ENCODE results near the gene ZGRF1.
A peak's percentile ranks its signal among the peaks of the same experiment; 100 is the strongest.

Gene ZGRF1

DNA sequence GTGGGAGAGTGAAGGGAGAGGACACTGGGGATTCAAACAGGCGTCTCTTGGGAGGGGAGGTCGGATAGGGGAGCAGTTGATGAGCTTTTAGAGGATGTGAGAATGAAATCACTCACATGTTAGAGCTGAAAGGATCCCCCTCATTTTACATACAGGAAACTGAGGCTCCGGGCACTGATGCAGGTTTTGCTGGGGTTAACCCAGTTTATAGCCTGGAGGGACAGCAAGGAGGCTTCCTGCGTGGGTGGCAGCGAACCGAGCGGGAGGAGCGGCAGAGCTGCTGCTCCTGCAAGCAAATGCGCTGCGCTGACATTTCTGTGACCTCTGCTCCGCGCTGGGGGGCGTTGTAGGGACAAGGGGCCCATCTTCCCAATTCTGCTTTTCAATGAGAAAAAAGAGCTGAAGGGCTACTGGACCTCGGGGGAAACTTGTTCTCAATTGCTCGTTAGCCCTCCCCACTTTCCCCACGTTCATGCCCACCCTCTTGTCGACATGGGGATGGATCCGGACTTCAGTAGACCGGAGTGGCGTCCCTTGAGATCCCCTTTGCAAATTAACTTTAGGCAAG lies 119.6 kb downstream of the ZGRF1 start:
- peak overlapping the region; percentile 38 for H3K27ac Mint-ChIP-seq
- H3K4me1 Mint-ChIP-seq (ENCODE audit: low read depth), result peaks cover 55% of the 10 kb centered on the region
- H3K27me3 Mint-ChIP-seq, result peaks cover 94% of the 10 kb centered on the region
- no peaks in the 10 kb centered on the region for H3K36me3 Mint-ChIP-seq (ENCODE audit: low read depth)
- peak overlapping the region; percentile 79 for H3K4me3 Mint-ChIP-seq
- no peaks in the 10 kb centered on the region for H3K9me3 Mint-ChIP-seq

GRCh38 chr4:112516471-112517066 lies 120.1 kb downstream of the ZGRF1 start:
- Mint-ChIP-seq H3K4me3 (peak overlapping the region; percentile 96), H3K36me3 (ENCODE audit: low read depth) (no peaks in the 10 kb centered on the region)

GRCh38 chr4:112516066-112516470 lies 120.6 kb downstream of the ZGRF1 start, which contains the start of gene NEUROG2:
NEUROG2 (minus strand) TSS chr4:112516180; CDS start chr4:112515475, 705 bp downstream.
- Mint-ChIP-seq H3K36me3 (ENCODE audit: low read depth) (peaks cover 4% of the 10 kb centered on the region), H3K9me3 (no peaks in the 10 kb centered on the region), H3K4me3 (peak within 1 kb of the TSS; percentile 96), H3K27me3 (peaks cover 94% of the 10 kb centered on the region), H3K4me1 (ENCODE audit: low read depth) (peaks cover 60% of the 10 kb centered on the region), H3K27ac (peak within 1 kb of the TSS; percentile 82)

More at GRCh38 chr4:112516471-112517066, 120.1 kb downstream of the ZGRF1 start:
- Mint-ChIP-seq H3K27ac (peak overlapping the region; percentile 38), H3K4me1 (ENCODE audit: low read depth) (peaks cover 57% of the 10 kb centered on the region), H3K9me3 (no peaks in the 10 kb centered on the region), H3K27me3 (peaks cover 94% of the 10 kb centered on the region)

- peaks cover 91% of the 10 kb centered on the region for H3K27me3 Mint-ChIP-seq
- H3K9me3 Mint-ChIP-seq, result no peaks in the 10 kb centered on the region
- H3K4me3 Mint-ChIP-seq, result peak overlapping the region; percentile 96
- H3K4me1 Mint-ChIP-seq (ENCODE audit: low read depth), result peaks cover 57% of the 10 kb centered on the region
- H3K27ac Mint-ChIP-seq, result peak overlapping the region; percentile 82
- H3K36me3 Mint-ChIP-seq (ENCODE audit: low read depth), result peaks cover 4% of the 10 kb centered on the region
These were observed 121.3 kb downstream of the ZGRF1 start for GRCh38 chr4:112515198-112516065.

GRCh38 chr4:112514647-112515197 lies 122.0 kb downstream of the ZGRF1 start:
- Mint-ChIP-seq H3K4me1 (ENCODE audit: low read depth) (peaks cover 58% of the 10 kb centered on the region), H3K27ac (peak overlapping the region; percentile 19), H3K36me3 (ENCODE audit: low read depth) (peaks cover 4% of the 10 kb centered on the region), H3K9me3 (no peaks in the 10 kb centered on the region), H3K4me3 (peak overlapping the region; percentile 96), H3K27me3 (peaks cover 91% of the 10 kb centered on the region)

- H3K4me3 Mint-ChIP-seq, result peak overlapping the region; percentile 96
- H3K4me1 Mint-ChIP-seq (ENCODE audit: low read depth), result peaks cover 65% of the 10 kb centered on the region
- no peaks in the 10 kb centered on the region for H3K9me3 Mint-ChIP-seq
- peak overlapping the region; percentile 19 for H3K27ac Mint-ChIP-seq
- H3K36me3 Mint-ChIP-seq (ENCODE audit: low read depth), result peaks cover 4% of the 10 kb centered on the region
- peaks cover 91% of the 10 kb centered on the region for H3K27me3 Mint-ChIP-seq
These were observed 122.6 kb downstream of the ZGRF1 start for GRCh38 chr4:112513971-112514646.

DNA sequence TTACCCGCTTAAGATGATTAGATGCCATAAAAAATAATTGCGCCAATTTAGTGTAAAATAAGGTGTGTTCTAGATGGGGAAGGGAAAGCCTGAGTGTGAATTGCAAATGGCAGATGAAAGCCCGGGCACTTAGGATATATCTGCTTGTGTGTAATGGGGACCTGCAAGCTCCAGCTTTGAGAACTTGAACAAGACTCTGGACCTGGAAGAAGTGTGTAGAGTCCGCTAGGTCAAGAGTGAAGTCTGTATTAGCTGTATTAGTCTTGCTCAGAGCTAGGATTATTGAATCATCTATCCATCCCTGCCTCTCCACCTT lies 124.9 kb downstream of the ZGRF1 start:
- peaks cover 3% of the 10 kb centered on the region for H3K9me3 Mint-ChIP-seq
- no peak overlapping the region for H3K27ac Mint-ChIP-seq
- H3K27me3 Mint-ChIP-seq, result peaks cover 88% of the 10 kb centered on the region
- peaks cover 4% of the 10 kb centered on the region for H3K36me3 Mint-ChIP-seq (ENCODE audit: low read depth)
- H3K4me1 Mint-ChIP-seq (ENCODE audit: low read depth), result peaks cover 55% of the 10 kb centered on the region
- no peak overlapping the region for H3K4me3 Mint-ChIP-seq

- Mint-ChIP-seq H3K36me3 (ENCODE audit: low read depth) (peaks cover 4% of the 10 kb centered on the region), H3K4me3 (peak overlapping the region; percentile 26), H3K27ac (no peak overlapping the region), H3K27me3 (peaks cover 90% of the 10 kb centered on the region), H3K4me1 (ENCODE audit: low read depth) (peaks cover 51% of the 10 kb centered on the region), H3K9me3 (peaks cover 3% of the 10 kb centered on the region)
These were observed 125.5 kb downstream of the ZGRF1 start for GRCh38 chr4:112511093-112511802.

DNA sequence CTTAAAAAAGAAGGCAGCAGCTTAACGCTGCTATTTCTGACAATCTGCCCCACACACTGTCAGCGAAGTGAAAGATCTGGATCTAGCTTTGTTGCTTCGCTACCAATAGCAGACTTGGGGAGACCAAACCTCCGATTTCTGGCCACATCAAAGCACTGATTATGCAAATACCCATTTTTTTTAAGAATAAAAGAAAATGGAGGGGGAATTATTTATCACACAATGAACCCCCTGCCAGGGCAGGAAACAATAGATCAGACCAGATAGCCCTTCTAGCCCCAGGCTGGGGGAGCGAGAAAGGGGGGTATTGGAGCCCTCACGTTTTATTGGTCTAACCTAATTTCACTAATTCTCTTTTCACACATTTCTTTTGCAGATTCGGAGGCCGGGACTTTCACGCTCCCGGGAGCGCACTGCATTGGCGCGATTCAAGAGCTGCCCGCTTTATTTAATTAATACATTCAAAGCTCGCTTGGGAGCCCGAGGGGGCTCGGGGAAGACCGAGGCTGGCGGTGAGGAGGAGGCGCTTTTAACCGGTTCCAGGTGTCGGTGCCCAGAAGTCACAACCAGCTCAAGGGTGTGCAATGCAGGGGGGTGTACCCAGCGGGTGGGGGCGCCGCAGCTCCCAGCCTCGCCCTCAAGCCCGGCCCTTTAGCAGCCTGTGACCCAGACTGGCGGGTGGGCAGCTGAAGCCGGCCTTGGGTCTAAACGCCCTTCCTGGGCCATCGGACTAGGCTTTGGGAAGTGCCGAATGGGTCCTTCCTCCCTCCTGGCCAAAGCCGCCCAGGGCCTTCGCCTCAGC lies 126.2 kb downstream of the ZGRF1 start:
- peaks cover 91% of the 10 kb centered on the region for H3K27me3 Mint-ChIP-seq
- peaks cover 4% of the 10 kb centered on the region for H3K36me3 Mint-ChIP-seq (ENCODE audit: low read depth)
- peaks cover 47% of the 10 kb centered on the region for H3K4me1 Mint-ChIP-seq (ENCODE audit: low read depth)
- peak overlapping the region; percentile 23 for H3K4me3 Mint-ChIP-seq
- no peak overlapping the region for H3K27ac Mint-ChIP-seq
- peaks cover 3% of the 10 kb centered on the region for H3K9me3 Mint-ChIP-seq

DNA sequence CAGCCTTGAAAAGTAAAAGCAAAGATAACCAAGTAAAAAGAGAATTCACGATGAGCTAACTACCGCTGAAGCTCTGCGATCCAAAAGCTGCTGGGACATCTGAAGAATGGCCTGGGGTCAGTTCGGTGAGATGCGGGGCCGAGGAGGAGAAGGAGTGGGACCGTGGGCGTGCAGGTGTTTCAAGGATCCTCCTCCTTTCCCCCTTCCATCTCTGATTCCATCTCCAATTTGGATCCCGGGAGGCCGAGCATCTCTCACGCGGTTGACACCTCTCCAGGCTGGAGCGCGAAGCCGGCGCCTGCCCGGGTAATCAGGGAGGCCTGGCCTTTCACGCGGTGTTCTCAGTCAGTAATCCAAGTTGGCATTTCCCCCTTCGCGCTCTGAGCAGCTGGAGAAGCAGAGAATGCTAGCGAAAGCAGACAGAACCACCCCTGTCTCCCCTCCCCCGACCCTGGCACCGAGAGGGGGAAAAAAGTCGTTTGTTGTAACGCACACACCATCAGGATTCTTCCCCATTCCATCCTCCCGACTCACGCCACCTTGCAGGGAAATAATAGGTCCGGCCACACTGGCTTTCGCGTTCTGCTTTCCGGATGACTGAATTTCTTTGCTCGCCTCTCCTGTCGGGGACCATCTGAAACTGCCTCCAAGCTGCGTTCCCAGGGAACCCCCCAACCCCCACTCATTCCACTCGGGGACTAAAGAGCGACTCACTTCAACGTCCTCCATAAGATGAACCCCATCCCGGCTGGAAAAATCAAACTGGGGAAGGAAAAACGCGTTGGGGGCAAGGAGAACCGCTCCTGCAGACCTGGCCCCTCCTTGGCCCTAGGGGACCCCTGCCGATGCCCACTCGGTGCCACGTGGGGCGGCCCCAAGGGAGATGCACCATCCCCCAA lies 127.2 kb downstream of the ZGRF1 start:
- H3K4me1 Mint-ChIP-seq (ENCODE audit: low read depth), result peaks cover 37% of the 10 kb centered on the region
- H3K27ac Mint-ChIP-seq, result no peak overlapping the region
- H3K27me3 Mint-ChIP-seq, result peaks cover 85% of the 10 kb centered on the region
- peaks cover 3% of the 10 kb centered on the region for H3K9me3 Mint-ChIP-seq
- peaks cover 4% of the 10 kb centered on the region for H3K36me3 Mint-ChIP-seq (ENCODE audit: low read depth)
- H3K4me3 Mint-ChIP-seq, result peak overlapping the region; percentile 55

- peaks cover 4% of the 10 kb centered on the region for H3K36me3 Mint-ChIP-seq (ENCODE audit: low read depth)
- H3K4me3 Mint-ChIP-seq, result peak overlapping the region; percentile 8
- H3K27ac Mint-ChIP-seq, result no peak overlapping the region
- peaks cover 28% of the 10 kb centered on the region for H3K4me1 Mint-ChIP-seq (ENCODE audit: low read depth)
- H3K9me3 Mint-ChIP-seq, result peaks cover 3% of the 10 kb centered on the region
- peaks cover 83% of the 10 kb centered on the region for H3K27me3 Mint-ChIP-seq
These were observed 128.4 kb downstream of the ZGRF1 start for GRCh38 chr4:112508356-112508755.

DNA sequence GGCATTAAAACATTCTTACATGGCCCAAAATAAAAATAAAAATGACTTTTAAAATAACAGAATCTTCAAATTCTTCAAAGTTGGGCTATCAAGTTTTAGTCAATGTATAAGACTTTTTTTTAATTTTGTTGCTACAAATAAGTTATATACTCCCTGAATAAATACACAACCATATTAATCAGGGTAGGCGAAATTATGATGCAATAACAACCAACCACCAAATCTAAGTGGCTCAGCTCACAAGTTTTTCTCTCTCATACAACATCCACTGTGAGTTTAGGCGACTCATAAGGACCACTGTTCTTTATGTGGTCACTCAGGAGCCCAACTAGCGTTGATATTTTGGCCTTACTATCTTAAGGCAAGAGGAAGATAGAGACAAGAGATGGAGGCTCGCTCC lies 131.9 kb downstream of the ZGRF1 start:
- H3K9me3 Mint-ChIP-seq, result peaks cover 3% of the 10 kb centered on the region
- peaks cover 14% of the 10 kb centered on the region for H3K4me1 Mint-ChIP-seq (ENCODE audit: low read depth)
- no peak overlapping the region for H3K27ac Mint-ChIP-seq
- H3K4me3 Mint-ChIP-seq, result no peak overlapping the region
- peaks cover 73% of the 10 kb centered on the region for H3K27me3 Mint-ChIP-seq
- no peaks in the 10 kb centered on the region for H3K36me3 Mint-ChIP-seq (ENCODE audit: low read depth)

- H3K4me1 Mint-ChIP-seq (ENCODE audit: low read depth), result no peaks in the 10 kb centered on the region
- no peak overlapping the region for H3K4me3 Mint-ChIP-seq
- no peaks in the 10 kb centered on the region for H3K36me3 Mint-ChIP-seq (ENCODE audit: low read depth)
- peaks cover 54% of the 10 kb centered on the region for H3K27me3 Mint-ChIP-seq
- H3K9me3 Mint-ChIP-seq, result no peaks in the 10 kb centered on the region
- no peak overlapping the region for H3K27ac Mint-ChIP-seq
These were observed 133.8 kb downstream of the ZGRF1 start for GRCh38 chr4:112502871-112503270.
